ENCODE measurements around the gene ATP10A.

- TF ChIP-seq, protein P1, sequence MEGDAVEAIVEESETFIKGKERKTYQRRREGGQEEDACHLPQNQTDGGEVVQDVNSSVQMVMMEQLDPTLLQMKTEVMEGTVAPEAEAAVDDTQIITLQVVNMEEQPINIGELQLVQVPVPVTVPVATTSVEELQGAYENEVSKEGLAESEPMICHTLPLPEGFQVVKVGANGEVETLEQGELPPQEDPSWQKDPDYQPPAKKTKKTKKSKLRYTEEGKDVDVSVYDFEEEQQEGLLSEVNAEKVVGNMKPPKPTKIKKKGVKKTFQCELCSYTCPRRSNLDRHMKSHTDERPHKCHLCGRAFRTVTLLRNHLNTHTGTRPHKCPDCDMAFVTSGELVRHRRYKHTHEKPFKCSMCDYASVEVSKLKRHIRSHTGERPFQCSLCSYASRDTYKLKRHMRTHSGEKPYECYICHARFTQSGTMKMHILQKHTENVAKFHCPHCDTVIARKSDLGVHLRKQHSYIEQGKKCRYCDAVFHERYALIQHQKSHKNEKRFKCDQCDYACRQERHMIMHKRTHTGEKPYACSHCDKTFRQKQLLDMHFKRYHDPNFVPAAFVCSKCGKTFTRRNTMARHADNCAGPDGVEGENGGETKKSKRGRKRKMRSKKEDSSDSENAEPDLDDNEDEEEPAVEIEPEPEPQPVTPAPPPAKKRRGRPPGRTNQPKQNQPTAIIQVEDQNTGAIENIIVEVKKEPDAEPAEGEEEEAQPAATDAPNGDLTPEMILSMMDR (IDR thresholded peaks at IDR 0.05): no peak
- TF ChIP-seq POLR2A (IDR thresholded peaks at IDR 0.05): no peak
These were observed 73.5 kb downstream of the ATP10A start for GRCh38 chr15:25789616-25789999.

Data from adrenal gland (tissue), 5 donors.